GM23338 (cell line): ENCODE data around the gene ALMS1. TPM values are rescaled to one million over a fixed set of nuclear protein-coding genes. Genes with fewer than 3 reads are reported as not detected.

ENCODE experiments used
- ATAC-seq: fragments of 200-7000 bp; cut with Tn5 transposase; 3 replicates; pipeline ENCODE4 v1.9.1; 2020
- DNase-seq: peaks from one replicate; pipeline ENCODE4 v3.0.0-alpha.2; 2015; ENCODE audit warnings: low spot score
- H2AFZ ChIP-seq: fragments of 200-600 bp; sonication (generic); 2 replicates; pipeline ENCODE4 v1.8.0; 2016; ENCODE audit warnings: antibody characterized with exemption, mild to moderate bottlenecking, moderate library complexity
- H3F3A ChIP-seq: fragments of 200-600 bp; sonication (generic); replicated peaks from 2 replicates; pipeline ENCODE4 v1.8.0; 2017; ENCODE audit warnings: antibody characterized with exemption, mixed run types, low read depth
- H3K27ac ChIP-seq: fragments of 200-600 bp; sonication (generic); 2 replicates; pipeline ENCODE4 v1.6.1; 2016; ENCODE audit warnings: low read depth
- H3K27me3 ChIP-seq: fragments of 200-600 bp; sonication (generic); 2 replicates; pipeline ENCODE4 v1.8.0; 2016; ENCODE audit warnings: mild to moderate bottlenecking, mixed run types, moderate library complexity; ENCODE audit not compliant: insufficient read depth
- H3K36me3 ChIP-seq: fragments of 200-600 bp; sonication (generic); 2 replicates; pipeline ENCODE4 v1.8.0; 2016; ENCODE audit warnings: mild to moderate bottlenecking; ENCODE audit not compliant: insufficient read depth
- H3K4me1 ChIP-seq: fragments of 200-600 bp; sonication (generic); 2 replicates; pipeline ENCODE4 v1.8.0; 2016; ENCODE audit warnings: mild to moderate bottlenecking, moderate library complexity; ENCODE audit not compliant: insufficient read depth
- H3K4me2 ChIP-seq: fragments of 200-600 bp; sonication (generic); 2 replicates; pipeline ENCODE4 v1.7.1; 2017; ENCODE audit warnings: mixed run types
- H3K4me3 ChIP-seq: fragments of 200-600 bp; sonication (generic); 2 replicates; pipeline ENCODE4 v1.6.1; 2016; ENCODE audit warnings: mixed run types
- H3K79me2 ChIP-seq: fragments of 200-600 bp; sonication (generic); replicated peaks from 2 replicates; pipeline ENCODE4 v1.8.0; 2017; ENCODE audit warnings: mild to moderate bottlenecking; ENCODE audit not compliant: insufficient read depth
- H3K9me2 ChIP-seq: fragments of 200-600 bp; sonication (generic); 2 replicates; pipeline ENCODE4 v1.8.0; 2017; ENCODE audit not compliant: insufficient read depth
- H4K20me1 ChIP-seq: fragments of 200-600 bp; sonication (generic); replicated peaks from 2 replicates; pipeline ENCODE4 v1.8.0; 2017; ENCODE audit warnings: mild to moderate bottlenecking; ENCODE audit not compliant: insufficient read depth
- H3K27ac Mint-ChIP-seq: 2 replicates; pipeline ENCODE4 v1.8.0; 2020; ENCODE audit warnings: inconsistent platforms, mild to moderate bottlenecking, moderate library complexity, mixed read lengths
- H3K27me3 Mint-ChIP-seq: 3 replicates; pipeline ENCODE4 v1.8.0; 2022; ENCODE audit warnings: low read depth, mild to moderate bottlenecking, moderate library complexity, mixed read lengths, inconsistent platforms; ENCODE audit not compliant: insufficient read depth, poor library complexity
- H3K36me3 Mint-ChIP-seq: 3 replicates; pipeline ENCODE4 v1.8.0; 2021; ENCODE audit warnings: low read depth, mild to moderate bottlenecking, inconsistent platforms, moderate library complexity, mixed read lengths
- H3K4me1 Mint-ChIP-seq: 3 replicates; pipeline ENCODE4 v1.8.0; 2020; ENCODE audit warnings: mild to moderate bottlenecking, inconsistent platforms, mixed read lengths
- H3K4me3 Mint-ChIP-seq: 3 replicates; pipeline ENCODE4 v1.8.0; 2021; ENCODE audit warnings: moderate library complexity, mild to moderate bottlenecking, inconsistent platforms, mixed read lengths
- H3K9me3 Mint-ChIP-seq: 3 replicates; pipeline ENCODE4 v1.8.0; 2020; ENCODE audit warnings: moderate library complexity, mild to moderate bottlenecking, inconsistent platforms, mixed read lengths
- CREB1 ChIP-seq: fragments of 250-450 bp; sonication (Bioruptor Pico); IDR thresholded peaks from 2 replicates; pipeline ENCODE4 v1.5.0; 2020; ENCODE audit warnings: low read depth, mild to moderate bottlenecking, moderate library complexity
- EZH2 ChIP-seq: fragments of 200-600 bp; sonication (generic); IDR thresholded peaks from one replicate; pipeline ENCODE4 v1.8.0; 2017; ENCODE audit warnings: antibody characterized with exemption, mild to moderate bottlenecking, low read depth; ENCODE audit not compliant: unreplicated experiment
- EZH2phosphoT487 ChIP-seq: fragments of 200-600 bp; sonication (generic); IDR thresholded peaks from one replicate; pipeline ENCODE4 v1.8.1; 2018; ENCODE audit warnings: antibody characterized with exemption; ENCODE audit not compliant: unreplicated experiment
- JUNB ChIP-seq: IDR thresholded peaks from one replicate; pipeline ENCODE4 v1.6.1; 2016; ENCODE audit warnings: antibody characterized with exemption; ENCODE audit not compliant: unreplicated experiment
- NANOG ChIP-seq: IDR thresholded peaks from 2 replicates; pipeline ENCODE4 v1.6.1; 2016; ENCODE audit warnings: antibody characterized with exemption, borderline replicate concordance
- POLR2AphosphoS5 ChIP-seq: IDR thresholded peaks from 2 replicates; pipeline ENCODE4 v1.6.1; 2016; ENCODE audit warnings: antibody characterized with exemption, low read depth
- STAT1 ChIP-seq: IDR thresholded peaks from one replicate; pipeline ENCODE4 v1.6.1; 2016; ENCODE audit warnings: antibody characterized with exemption; ENCODE audit not compliant: unreplicated experiment
- ZNF114 ChIP-seq: fragments of 250-450 bp; sonication (Bioruptor Pico); IDR thresholded peaks from 2 replicates; pipeline ENCODE4 v1.5.0; 2020; ENCODE audit warnings: mild to moderate bottlenecking, moderate library complexity
- ZNF331 ChIP-seq: fragments of 250-450 bp; sonication (Bioruptor Pico); IDR thresholded peaks from 2 replicates; pipeline ENCODE4 v1.5.0; 2020; ENCODE audit warnings: low read depth, mild to moderate bottlenecking, moderate library complexity
- polyA plus RNA-seq: library from polyadenylated mRNA; unstranded; fragments of >200 nt; fragmentation: Nextera tagmentation; extraction: Ambion mirVana; gene quantifications from 2 replicates; pipeline ENCODE4 v1.2.1, GENCODE V29; 2016
- total RNA-seq: library from RNA; depleted of rRNA; stranded (reverse); fragments of >200 nt; shearing (Covaris generic); gene quantifications from 2 replicates; pipeline ENCODE4 v1.2.3, GENCODE V29; 2014
- TF ChIP-seq, protein P1 (sequence below): IDR thresholded peaks from 2 replicates; pipeline ENCODE4 v1.6.1; 2016; ENCODE audit warnings: antibody characterized with exemption
- TF ChIP-seq, protein P2 (sequence below): fragments of 250-450 bp; sonication (Bioruptor Pico); IDR thresholded peaks from 2 replicates; pipeline ENCODE4 v1.5.0; 2020; ENCODE audit warnings: mild to moderate bottlenecking, moderate library complexity
- TF ChIP-seq, protein P3 (sequence below), 2 experiments: fragments of 200-600 bp in 1 of 2; sonication (generic) in 1 of 2; conservative IDR thresholded peaks; 2 replicates each; pipeline versions ENCODE4 v1.5.1 to v1.6.1; 2016 to 2017; ENCODE audit warnings: antibody characterized with exemption in 2 of 2, low read depth in 2 of 2, mild to moderate bottlenecking in 2 of 2, moderate library complexity in 1 of 2
- TF ChIP-seq, protein P4 (sequence below): IDR thresholded peaks from one replicate; pipeline ENCODE4 v1.6.1; 2018; ENCODE audit warnings: antibody characterized with exemption; ENCODE audit not compliant: unreplicated experiment

ALMS1 gene
- total and polyA plus RNA-seq, 2 experiments from 2014 or later, result 38.8 to 65.7 TPM

DNA sequence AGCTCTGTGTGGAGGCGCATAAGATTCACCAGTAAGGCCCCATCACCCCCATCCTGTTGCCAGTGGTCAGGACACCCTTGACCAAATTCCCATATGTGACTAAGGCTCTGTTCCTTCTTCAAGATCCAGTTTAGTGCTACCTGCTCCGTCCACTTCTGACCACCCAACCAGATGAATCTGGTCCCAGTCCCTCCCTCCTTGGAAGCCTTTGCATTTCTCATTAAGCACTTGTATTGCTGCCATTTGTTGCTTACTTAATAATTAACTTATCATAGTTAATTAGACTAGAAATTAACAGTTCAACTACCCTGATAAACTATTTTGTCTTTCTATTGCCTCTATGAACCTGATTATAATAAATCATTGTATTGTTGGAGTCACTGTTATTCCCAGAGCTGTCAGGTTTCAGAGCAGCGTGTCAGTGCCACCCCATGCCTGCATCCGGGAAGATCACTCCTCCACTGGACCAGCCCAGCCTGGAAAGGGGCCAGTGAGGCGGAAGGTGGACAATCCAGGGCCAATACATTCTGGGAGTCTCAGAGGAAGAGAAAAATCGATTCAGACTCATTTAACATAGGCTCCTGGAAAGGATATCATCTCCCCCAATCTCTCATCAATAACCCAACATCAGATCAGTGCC, 266.1 kb downstream of the ALMS1 start:
- Histone ChIP-seq H3K9me2 (no peaks in the 10 kb centered on the region), H4K20me1 (no peaks in the 10 kb centered on the region), H2AFZ (no peak overlapping the region), H3K27me3 (no peaks in the 10 kb centered on the region), H3K36me3 (no peaks in the 10 kb centered on the region), H3F3A (no peaks in the 10 kb centered on the region), H3K4me3 (no peak overlapping the region), H3K4me1 (no peaks in the 10 kb centered on the region), H3K4me2 (no peak overlapping the region), H3K27ac (no peak overlapping the region), H3K79me2 (no peaks in the 10 kb centered on the region)
- H3K4me1 Mint-ChIP-seq, result no peaks in the 10 kb centered on the region
- no peak for ATAC-seq
- TF ChIP-seq, protein P1, sequence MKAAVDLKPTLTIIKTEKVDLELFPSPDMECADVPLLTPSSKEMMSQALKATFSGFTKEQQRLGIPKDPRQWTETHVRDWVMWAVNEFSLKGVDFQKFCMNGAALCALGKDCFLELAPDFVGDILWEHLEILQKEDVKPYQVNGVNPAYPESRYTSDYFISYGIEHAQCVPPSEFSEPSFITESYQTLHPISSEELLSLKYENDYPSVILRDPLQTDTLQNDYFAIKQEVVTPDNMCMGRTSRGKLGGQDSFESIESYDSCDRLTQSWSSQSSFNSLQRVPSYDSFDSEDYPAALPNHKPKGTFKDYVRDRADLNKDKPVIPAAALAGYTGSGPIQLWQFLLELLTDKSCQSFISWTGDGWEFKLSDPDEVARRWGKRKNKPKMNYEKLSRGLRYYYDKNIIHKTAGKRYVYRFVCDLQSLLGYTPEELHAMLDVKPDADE, result no peak
- TF ChIP-seq STAT1 (no peak), EZH2phosphoT487 (no peak), ZNF331 (CRISPR knock-in tag) (no peak), EZH2 (no peak), CREB1 (no peak), POLR2AphosphoS5 (no peak), JUNB (no peak), NANOG (no peak), ZNF114 (CRISPR knock-in tag) (no peak)
- TF ChIP-seq, protein P2, sequence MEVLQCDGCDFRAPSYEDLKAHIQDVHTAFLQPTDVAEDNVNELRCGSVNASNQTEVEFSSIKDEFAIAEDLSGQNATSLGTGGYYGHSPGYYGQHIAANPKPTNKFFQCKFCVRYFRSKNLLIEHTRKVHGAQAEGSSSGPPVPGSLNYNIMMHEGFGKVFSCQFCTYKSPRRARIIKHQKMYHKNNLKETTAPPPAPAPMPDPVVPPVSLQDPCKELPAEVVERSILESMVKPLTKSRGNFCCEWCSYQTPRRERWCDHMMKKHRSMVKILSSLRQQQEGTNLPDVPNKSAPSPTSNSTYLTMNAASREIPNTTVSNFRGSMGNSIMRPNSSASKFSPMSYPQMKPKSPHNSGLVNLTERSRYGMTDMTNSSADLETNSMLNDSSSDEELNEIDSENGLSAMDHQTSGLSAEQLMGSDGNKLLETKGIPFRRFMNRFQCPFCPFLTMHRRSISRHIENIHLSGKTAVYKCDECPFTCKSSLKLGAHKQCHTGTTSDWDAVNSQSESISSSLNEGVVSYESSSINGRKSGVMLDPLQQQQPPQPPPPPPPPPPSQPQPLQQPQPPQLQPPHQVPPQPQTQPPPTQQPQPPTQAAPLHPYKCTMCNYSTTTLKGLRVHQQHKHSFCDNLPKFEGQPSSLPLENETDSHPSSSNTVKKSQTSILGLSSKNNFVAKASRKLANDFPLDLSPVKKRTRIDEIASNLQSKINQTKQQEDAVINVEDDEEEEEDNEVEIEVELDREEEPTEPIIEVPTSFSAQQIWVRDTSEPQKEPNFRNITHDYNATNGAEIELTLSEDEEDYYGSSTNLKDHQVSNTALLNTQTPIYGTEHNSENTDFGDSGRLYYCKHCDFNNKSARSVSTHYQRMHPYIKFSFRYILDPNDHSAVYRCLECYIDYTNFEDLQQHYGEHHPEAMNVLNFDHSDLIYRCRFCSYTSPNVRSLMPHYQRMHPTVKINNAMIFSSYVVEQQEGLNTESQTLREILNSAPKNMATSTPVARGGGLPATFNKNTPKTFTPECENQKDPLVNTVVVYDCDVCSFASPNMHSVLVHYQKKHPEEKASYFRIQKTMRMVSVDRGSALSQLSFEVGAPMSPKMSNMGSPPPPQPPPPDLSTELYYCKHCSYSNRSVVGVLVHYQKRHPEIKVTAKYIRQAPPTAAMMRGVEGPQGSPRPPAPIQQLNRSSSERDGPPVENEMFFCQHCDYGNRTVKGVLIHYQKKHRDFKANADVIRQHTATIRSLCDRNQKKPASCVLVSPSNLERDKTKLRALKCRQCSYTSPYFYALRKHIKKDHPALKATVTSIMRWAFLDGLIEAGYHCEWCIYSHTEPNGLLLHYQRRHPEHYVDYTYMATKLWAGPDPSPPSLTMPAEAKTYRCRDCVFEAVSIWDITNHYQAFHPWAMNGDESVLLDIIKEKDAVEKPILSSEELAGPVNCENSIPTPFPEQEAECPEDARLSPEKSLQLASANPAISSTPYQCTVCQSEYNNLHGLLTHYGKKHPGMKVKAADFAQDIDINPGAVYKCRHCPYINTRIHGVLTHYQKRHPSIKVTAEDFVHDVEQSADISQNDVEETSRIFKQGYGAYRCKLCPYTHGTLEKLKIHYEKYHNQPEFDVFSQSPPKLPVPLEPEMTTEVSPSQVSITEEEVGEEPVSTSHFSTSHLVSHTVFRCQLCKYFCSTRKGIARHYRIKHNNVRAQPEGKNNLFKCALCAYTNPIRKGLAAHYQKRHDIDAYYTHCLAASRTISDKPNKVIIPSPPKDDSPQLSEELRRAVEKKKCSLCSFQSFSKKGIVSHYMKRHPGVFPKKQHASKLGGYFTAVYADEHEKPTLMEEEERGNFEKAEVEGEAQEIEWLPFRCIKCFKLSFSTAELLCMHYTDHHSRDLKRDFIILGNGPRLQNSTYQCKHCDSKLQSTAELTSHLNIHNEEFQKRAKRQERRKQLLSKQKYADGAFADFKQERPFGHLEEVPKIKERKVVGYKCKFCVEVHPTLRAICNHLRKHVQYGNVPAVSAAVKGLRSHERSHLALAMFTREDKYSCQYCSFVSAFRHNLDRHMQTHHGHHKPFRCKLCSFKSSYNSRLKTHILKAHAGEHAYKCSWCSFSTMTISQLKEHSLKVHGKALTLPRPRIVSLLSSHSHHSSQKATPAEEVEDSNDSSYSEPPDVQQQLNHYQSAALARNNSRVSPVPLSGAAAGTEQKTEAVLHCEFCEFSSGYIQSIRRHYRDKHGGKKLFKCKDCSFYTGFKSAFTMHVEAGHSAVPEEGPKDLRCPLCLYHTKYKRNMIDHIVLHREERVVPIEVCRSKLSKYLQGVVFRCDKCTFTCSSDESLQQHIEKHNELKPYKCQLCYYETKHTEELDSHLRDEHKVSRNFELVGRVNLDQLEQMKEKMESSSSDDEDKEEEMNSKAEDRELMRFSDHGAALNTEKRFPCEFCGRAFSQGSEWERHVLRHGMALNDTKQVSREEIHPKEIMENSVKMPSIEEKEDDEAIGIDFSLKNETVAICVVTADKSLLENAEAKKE, result no peak
- TF ChIP-seq, protein P3, sequence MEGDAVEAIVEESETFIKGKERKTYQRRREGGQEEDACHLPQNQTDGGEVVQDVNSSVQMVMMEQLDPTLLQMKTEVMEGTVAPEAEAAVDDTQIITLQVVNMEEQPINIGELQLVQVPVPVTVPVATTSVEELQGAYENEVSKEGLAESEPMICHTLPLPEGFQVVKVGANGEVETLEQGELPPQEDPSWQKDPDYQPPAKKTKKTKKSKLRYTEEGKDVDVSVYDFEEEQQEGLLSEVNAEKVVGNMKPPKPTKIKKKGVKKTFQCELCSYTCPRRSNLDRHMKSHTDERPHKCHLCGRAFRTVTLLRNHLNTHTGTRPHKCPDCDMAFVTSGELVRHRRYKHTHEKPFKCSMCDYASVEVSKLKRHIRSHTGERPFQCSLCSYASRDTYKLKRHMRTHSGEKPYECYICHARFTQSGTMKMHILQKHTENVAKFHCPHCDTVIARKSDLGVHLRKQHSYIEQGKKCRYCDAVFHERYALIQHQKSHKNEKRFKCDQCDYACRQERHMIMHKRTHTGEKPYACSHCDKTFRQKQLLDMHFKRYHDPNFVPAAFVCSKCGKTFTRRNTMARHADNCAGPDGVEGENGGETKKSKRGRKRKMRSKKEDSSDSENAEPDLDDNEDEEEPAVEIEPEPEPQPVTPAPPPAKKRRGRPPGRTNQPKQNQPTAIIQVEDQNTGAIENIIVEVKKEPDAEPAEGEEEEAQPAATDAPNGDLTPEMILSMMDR (conservative IDR thresholded peaks at IDR 0.05; ENCODE audit: low read depth in 2 of 2), result no peak
- TF ChIP-seq, protein P4, sequence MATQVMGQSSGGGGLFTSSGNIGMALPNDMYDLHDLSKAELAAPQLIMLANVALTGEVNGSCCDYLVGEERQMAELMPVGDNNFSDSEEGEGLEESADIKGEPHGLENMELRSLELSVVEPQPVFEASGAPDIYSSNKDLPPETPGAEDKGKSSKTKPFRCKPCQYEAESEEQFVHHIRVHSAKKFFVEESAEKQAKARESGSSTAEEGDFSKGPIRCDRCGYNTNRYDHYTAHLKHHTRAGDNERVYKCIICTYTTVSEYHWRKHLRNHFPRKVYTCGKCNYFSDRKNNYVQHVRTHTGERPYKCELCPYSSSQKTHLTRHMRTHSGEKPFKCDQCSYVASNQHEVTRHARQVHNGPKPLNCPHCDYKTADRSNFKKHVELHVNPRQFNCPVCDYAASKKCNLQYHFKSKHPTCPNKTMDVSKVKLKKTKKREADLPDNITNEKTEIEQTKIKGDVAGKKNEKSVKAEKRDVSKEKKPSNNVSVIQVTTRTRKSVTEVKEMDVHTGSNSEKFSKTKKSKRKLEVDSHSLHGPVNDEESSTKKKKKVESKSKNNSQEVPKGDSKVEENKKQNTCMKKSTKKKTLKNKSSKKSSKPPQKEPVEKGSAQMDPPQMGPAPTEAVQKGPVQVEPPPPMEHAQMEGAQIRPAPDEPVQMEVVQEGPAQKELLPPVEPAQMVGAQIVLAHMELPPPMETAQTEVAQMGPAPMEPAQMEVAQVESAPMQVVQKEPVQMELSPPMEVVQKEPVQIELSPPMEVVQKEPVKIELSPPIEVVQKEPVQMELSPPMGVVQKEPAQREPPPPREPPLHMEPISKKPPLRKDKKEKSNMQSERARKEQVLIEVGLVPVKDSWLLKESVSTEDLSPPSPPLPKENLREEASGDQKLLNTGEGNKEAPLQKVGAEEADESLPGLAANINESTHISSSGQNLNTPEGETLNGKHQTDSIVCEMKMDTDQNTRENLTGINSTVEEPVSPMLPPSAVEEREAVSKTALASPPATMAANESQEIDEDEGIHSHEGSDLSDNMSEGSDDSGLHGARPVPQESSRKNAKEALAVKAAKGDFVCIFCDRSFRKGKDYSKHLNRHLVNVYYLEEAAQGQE, result no peak
- H3K36me3 Mint-ChIP-seq, result peaks cover 8% of the 10 kb centered on the region; the same call in 1 of the 3 replicates
- no peak for DNase-seq
- no peak overlapping the region for H3K27ac Mint-ChIP-seq
- peaks cover 3% of the 10 kb centered on the region for H3K27me3 Mint-ChIP-seq
- no peak overlapping the region for H3K4me3 Mint-ChIP-seq
- H3K9me3 Mint-ChIP-seq, result peaks cover 22% of the 10 kb centered on the region
